Dermis blood vessel endothelial cell (primary cell): ENCODE measurements around the gene AP4E1. TPM values are rescaled to one million over a fixed set of nuclear protein-coding genes. Genes with fewer than 3 reads are reported as not detected.
"Not testable (repeated sequence)": the region's sequence is repeated elsewhere in the genome, so short reads cannot be mapped to it uniquely, and the experiment has no call there.

Experiments
- DNase-seq: peaks from one replicate; pipeline ENCODE4 v3.0.0; 2010
- total RNA-seq: library from RNA; depleted of rRNA; stranded (reverse); fragments of >200 nt; gene quantifications from 2 replicates; pipeline ENCODE4 v1.2.3, GENCODE V29; 2014

AP4E1 gene
- total RNA-seq, 1 donor from 2014 or later, result 12.3 TPM

DNA sequence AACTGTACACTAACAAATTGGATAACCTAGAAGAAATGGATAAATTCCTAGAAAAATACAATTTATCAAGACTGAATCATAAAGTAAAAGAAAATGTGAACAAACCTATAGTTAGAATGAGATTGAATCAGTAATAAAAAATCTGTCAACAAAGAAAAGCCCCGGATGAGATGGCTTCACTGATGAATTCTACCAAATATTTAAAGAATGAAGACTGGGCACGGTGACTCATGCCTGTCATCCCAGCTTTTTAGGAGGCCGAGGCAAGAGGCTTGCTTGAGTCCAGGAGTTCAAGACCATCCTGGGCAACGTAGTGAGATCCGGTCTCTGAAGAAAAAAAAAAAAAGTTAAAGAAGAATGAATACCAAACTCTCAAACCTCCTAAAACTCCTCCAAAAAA is 17.7 kb upstream of the AP4E1 start:
- no peak for DNase-seq

DNA sequence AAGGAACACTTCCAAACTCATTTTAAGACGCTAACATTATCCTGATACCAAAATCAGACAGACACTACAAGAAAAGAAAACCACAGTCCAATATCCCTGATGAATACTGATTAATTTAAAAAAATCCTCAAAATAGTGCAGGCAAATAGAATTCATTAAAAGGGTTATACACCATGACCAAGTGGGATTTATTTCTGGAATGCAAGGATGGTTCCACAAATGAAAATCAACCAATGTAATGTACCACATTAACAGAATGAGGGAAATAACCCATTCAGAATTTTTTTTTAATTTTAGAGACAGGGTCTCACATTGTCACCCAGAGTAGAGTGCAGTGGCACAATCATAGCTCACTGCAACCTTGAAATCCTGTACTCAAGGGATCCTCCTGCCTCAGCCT is 17.3 kb upstream of the AP4E1 start:
- no peak for DNase-seq

DNA sequence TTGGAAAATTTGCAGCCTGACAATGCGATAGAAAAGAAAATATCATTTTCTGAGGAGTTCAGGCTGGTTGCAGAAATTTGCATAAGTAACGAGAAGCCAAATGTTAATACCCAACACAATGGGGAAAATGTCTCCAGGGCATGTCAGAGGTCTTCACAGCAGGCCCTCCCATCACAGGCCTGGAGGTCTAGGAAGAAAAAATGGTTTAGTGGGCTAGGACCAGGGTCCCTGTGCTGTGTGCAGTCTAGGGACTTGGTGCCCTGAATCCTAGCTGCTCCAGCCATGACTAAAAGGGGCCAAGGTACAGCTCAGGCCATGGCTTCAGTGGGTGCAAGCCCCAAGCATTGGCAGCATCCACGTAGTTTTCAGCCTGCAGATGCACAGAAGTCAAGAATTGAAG is 14.5 kb upstream of the AP4E1 start:
- DNase-seq, result no peak

DNA sequence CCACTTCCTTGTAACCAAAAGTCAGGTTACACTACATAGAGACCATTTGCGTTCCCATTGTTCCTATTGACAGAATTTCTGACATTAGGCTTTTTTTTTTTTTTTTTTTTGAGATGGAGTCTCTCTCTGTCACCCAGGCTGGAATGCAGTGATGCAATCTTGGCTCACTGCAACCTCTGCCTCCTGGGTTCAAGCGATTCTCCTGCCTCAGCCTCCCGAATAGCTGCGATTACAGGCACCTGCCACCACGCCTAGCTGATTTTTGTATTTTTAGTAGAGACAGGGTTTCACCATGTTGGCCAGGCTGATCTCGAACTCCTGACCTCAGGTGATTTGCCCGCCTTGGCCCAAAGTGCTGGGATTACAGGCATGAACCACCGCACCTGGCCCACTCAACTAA is 7.1 kb upstream of the AP4E1 start:
- DNase-seq, result not testable (repeated sequence)

DNA sequence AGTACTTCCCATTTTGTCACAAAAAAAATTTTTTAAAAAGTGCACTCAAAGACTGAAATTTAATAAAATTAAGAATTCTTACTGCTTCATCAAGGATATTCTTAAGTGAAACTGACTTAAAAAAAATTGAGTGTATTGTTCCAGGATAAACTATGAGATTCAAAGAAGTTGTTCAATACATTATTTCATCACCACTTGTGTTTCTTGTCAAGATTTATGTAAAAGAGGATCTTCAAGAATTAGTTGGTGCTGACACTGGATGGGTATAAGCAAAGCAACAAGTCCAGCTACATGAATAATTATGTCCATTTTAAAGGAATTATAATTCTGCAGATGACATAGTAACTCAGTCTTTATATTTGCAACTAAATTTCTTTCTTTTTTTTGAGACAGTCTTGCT is 4.3 kb upstream of the AP4E1 start:
- no peak for DNase-seq

DNA sequence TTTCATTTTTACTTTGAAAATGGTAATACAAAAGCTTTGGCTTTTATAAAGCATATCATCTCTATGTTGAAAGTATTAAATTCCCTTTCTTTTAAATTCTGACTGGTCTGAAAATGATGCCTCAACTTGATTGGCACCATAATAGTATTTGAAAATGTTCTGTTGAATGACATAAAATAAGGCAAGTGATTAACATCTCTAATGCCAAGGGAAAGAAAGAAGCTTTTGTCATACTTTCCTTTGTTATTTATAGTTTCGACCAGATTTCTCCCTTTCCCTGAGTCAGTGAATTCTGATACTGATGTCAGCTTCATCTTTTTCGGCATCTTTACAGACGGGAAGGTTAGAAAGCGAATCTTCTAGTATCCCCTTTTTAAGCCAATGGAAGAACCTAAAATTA is 3.4 kb upstream of the AP4E1 start:
- DNase-seq, result no peak

DNA sequence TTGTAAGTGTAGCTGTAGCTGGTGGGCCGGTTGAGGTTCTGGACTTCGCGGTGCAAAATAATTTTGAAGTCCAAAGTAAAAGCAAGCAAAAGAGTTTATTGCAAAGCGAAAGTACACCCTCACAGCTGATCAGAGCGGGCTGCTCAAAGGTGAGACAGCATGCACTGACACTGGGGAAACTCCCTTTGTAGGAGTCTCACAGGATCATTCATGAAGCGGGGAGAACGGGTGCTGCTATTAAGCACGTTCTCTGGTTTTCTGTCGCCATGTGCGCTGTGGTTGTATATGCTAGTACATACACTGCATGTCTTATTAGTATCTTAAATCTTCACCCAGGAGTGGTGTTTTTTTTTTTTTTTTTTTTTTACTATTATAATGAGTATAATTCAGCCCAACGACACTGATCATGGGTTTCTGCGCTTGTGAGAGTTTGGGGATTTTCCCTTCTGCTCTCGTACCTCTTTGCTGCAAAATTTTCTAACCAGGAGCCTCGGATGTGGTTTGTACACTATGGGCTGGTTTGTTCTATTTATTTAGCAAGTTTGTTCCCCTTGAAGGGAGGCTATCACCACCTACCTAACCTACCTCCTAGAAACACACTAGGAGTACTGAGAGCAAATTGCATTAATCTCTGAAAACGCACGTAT is 1.4 kb upstream of the AP4E1 start:
- peak; percentile 3 for DNase-seq

DNA sequence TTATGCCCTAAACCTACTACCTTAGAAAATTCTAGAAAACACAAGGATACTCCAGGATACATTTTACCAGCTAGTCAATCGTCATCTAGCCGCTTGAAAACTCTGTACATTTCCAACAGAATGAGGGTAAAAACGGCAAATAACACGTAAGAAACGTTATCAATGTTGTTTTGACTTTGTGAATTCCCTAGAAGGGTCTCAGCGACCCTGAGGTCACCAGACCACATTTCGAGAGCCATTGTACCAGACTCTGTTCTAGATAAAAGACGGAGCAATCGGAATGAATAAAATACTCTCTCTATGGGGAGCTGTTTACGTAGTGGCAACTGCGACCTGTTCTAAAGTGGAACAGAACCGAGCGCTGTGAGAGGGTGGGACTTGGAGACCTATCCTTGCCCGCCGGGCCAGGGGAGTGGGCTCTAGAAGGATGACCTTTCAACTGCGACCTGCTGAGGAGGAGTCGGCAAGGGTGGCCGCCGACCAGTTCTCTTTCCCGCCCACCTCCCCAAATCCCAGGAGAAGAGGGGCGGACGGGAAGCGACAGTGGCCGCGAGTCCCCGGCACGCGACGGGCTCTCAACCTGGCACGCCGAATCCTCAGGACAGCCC is 778 bp upstream of the AP4E1 start:
- DNase-seq, result peak; percentile 64

DNA sequence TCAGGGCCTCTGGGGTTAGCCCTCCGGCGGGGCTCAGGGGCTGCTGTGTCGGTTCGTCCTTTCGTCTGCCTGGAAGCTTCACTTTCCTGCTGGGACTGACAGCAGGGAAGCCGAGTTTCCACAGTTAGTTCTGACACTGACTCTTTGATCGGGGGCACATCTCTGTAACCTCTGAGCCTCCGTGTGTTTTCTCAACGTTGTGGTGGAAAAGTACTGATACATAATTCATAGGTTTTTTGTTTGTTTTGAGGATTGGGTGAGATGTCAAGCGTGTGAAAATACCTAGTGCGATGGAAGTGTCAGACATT is 481 bp downstream of the AP4E1 start:
- DNase-seq, result no peak

DNA sequence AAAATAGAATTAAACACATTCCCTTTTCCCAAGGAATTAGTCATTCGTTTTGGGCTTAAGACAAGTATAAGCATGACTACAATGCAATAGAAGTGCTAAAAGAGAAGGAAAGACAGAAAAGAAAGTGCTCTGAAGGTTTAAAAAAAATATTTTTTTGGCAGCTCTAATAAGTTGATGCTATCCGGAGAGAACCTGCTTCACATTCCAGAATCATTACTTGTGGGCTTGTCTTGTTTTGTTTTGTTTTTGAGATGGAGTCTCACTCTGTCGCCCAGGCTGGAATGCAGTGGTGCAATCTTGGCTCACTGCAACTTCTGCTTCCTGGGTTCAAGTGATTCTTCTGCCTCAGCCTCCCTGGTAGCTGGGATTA is 1.9 kb downstream of the AP4E1 start:
- DNase-seq, result peak; percentile 18

DNA sequence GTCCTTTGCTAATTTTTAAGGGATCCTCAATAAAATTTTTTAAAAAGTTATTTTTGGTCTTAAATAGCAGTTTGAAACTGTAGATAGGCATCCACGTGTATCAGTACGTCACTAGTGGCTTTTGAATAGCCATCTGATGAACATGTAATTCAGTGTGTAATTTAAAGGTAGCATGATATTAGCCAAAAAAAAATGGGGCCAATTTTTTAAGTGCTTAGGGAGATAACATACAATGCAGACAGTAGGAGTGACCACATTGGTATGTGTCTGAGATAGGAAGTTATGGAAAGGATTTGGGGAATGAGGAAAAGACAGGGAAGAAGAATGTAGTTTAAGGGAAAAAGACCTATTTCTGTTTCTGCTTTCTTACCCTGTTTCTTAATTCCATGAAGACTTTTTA is 2.5 kb downstream of the AP4E1 start:
- no peak for DNase-seq

DNA sequence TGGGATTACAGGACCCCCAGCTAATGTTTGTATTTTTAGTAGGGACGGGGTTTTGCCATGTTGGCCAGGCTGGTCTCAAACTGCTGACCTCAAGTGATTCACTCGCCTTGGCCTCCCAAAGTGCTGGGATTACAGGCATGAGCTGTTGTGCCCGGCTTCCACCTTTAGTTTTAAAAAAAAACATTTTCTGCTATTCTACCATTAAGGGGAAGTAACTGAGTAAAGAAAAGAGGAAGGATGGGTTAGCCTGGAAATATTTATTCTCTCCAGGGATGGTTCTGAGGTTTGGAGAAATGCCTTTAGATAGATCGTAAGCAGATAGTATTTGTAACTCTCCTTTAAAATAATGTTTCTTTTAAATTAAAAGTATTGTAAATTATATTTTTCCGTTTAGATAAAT is 3.1 kb downstream of the AP4E1 start:
- no peak for DNase-seq

DNA sequence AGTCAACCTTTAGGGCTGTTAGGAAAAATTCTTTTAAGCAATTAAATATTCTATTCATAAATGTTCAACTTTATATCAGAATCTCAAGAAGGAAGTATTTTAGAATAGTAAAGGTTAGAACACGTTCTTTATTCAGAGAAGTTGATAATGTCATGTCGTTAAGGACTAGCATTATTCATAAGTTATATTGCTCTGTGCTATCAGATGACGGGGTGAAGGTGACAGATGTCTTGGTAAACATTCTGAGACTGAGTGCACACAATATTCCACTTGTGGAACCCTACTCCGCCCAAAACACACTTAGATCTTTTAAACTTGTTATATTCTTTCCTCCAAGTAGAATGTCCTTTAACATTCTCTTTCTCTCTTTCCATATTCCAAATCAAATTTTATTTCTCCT is 7.9 kb downstream of the AP4E1 start:
- no peak for DNase-seq

DNA sequence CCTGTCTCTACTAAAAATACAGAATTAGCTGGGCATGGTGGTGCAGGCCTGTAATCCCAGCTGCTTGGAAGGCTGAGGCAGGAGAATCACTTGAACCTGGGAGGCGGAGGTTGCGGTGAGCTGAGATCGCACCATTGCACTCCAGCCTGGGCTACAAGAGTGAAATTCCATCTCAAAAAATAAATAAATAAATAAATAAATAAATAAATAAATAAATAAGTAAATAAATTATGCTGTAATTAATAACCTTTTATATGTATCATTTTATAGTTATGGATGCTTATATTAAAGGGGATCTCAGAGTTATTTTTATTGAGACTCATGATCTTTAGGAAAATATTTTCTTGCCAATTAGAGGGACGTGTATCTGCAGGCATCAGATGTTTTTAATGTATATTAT is 10.9 kb downstream of the AP4E1 start:
- DNase-seq, result not testable (repeated sequence)

DNA sequence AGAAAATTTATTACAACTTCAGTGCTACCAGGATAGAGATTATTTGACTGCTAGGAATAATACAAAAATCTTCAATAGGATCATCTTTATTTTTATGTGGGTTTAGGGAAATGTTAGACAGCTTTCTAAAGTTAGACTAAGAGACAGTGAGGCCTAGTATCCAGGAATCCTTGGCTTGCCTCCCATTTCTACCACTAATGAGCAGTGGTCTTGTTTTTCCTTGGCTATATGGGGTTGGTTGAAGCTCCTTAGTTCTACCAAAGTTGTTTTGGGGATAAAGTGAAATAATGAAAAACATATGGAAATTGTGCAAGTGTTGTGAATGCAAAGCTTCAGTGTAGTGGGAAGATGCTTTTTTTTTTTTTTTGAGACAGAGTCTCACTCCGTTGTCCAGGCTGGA is 16.8 kb downstream of the AP4E1 start:
- no peak for DNase-seq

DNA sequence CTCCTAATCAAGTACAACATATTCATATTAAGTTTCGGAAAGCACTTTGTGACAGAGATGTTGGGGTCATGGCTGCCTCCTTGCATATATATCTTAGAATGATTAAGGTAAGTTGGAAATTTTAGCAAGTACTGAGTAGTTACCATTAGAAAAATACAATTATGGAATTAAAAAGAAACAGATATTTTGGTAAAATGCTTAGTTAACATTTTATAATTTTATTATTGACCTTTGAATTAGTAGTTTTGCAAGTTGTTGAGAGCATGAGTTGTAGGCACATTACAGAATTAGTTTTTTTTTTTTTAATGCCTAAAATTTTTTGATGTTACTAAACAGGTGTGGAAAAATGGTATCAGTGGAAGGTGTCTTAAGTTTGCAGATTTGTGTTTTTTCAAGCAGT is 20.6 kb downstream of the AP4E1 start:
- no peak for DNase-seq

DNA sequence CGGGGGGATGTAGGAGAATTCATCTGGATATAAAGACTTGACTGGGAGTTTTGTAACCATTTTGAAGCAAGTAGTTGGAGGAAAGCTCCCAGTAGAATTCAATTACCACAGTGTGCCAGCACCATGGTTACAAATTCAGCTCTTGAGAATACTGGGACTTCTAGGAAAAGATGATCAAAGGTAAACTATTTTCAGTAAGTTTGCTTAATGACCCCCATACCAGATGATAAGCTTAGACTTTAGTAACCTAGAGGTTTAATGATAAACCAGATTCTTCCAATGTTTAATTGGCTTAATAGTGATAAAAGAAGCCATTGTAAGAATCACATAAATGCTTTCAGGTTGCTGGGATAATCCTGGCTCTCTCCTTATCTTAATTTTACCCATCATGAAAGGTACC is 22.3 kb downstream of the AP4E1 start:
- DNase-seq, result no peak

DNA sequence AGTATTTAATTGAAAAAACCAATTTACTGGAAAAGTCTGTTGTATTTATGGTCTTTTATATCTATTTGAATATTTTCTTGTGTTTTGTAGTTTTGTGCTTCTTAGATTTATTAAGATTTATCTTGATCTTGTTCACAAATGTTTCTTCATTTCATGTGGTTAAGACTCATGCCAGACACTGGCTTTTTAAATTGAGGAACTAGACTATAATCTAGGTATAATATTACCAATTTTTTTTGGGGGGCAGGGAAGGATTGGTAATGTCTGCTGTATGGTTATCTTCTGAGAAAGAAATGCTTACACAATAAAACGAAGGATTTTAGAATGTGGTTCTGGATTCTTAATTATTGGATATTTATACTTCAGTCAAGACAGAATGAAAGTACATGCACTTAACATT is 24.9 kb downstream of the AP4E1 start:
- no peak for DNase-seq

DNA sequence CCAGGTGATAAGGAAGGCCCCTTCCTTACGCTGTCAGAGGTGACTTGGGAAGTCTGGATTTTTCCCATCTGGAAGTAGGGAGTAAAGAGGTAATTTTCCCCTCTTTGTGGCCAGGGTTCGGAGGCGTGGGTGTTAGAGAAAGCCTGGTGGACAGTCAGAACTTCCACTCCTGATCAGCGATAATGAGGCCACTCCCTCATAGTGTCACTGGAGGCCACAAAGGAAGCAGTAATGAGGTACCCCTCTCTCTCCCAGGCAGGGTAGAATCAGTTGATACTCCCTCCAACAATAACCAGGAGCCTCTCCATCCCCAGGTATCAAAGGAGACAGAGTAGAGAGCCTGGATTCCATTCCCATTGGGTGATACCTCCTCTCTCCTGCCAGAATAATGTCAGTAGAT is 30.0 kb downstream of the AP4E1 start:
- DNase-seq, result no peak

DNA sequence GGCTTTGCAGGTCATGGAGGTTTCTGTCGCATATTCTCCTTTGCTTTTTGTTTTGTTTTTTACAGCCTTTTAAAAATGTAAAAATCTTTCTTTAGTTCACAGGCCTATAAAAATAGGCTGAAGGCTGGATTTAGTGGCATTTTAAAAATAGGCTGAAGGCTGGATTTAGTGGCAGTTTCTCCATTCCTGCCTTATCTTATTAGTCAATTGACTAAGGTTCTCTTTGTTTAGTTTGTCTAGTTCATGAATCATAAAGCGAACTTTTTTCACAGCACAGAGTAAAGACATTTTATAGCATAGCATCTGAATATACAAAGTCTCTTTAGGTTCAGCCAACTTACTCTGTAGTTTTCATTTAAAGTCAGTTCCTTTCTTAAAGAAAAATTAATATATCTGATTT is 31.4 kb downstream of the AP4E1 start:
- no peak for DNase-seq

DNA sequence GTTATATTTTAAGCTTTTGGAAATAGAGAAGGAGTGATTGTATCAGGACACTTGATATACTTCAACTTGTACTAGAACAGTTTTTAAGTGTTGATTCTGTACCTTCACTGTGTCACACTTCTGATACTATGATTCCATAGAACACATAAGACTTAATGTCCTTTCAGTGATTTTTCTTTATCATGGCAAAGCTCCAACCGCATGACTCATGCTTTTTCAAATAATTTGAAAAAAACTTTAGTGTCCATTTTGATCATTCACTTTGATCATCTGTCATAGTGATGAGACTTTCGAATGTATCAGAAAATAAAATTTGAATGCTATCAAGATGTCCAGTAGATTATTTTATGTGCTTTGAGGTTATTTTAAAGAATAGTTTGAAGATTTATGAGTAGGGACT is 32.0 kb downstream of the AP4E1 start:
- peak; percentile 57 for DNase-seq

DNA sequence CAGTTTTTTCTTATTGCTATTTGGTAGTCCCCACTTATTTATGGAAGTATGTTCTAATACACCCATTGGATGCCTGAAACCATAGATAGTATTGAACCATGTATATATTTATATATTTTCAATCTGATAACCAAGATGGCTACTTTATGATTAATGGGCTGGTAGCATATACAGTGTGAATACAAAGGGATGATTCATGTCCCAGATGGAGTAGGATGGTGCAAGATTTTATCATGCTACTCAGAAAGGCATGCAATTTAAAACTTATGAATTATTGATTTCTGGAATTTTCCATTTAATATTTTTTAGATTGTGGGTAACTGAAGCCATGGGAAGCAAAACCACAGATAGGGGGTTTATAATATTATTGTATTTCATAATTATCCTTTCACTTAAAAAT is 35.2 kb downstream of the AP4E1 start:
- no peak for DNase-seq

DNA sequence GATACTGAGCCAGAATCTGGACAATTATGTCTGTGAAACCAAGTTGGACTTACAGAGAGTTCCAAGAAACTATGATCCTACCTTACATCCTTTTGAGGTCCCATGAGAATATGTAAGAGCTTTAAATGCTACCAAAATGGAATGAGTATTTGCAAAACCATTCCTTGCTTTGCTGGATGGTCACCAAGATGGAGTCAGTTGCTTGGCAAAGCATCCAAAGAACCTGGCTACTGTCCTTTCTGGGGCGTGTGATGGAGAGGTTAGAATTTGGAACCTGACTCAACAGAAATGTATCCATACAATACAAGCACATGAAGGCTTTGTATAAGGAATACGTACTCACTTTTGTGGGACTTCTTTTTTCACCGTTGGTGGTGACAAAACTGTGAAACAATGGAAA is 36.2 kb downstream of the AP4E1 start:
- no peak for DNase-seq

DNA sequence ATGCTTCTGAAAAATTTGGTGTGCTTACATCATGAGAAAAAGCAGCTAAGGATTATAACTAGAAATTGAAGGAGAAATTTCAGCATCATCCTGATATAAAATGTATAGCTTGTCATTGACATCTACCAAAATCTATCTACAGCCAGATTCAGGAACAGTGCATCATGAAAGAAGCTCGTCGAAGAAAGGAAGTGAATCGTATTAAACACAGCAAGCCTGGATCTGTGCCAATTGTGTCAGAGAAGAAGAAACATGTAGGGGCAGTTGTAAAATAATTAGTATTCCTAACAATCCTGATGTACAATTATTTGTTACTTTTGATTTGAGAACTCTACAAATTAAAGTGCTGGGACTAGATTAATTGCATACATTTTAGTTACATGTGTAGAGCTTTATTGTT is 37.2 kb downstream of the AP4E1 start:
- DNase-seq, result peak; percentile 39

DNA sequence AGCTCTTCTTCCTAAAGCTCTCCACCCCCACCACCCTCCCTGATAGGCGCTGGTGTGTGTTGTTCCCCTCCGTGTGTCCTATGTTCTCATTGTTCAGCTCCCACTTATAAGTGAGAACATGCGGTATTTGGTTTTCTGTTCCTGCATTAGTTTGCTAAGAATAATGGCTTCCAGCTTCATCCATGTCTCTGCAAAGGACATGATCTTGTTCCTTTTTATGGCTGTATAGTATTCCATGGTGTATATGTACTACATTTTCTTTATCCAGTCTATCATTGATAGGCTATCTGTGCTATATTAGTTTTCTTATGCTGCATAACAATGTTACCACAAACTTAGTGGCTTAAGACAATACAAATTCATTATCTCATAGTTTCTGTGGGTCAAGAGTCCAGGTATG is 42.3 kb downstream of the AP4E1 start:
- DNase-seq, result not testable (repeated sequence)
